ENCODE results near the gene LAMP5.

The LAMP5 gene

GRCh38 chr20:9490161-9490560, 24.2 kb upstream of the LAMP5 start:
- no peak overlapping the region for H3K27ac ChIP-seq (ENCODE audit: low read depth, low read length)
- no peak overlapping the region for H3K9ac ChIP-seq (ENCODE audit: low read length)
- no peak overlapping the region for H3K4me2 ChIP-seq (ENCODE audit: low read depth, low read length, poor library complexity, severe bottlenecking)
- TF ChIP-seq EZH2phosphoT487 (conservative IDR thresholded peaks at IDR 0.05; ENCODE audit: low read length) (no peak), CTCF (IDR thresholded peaks at IDR 0.05; ENCODE audit: insufficient read depth, low read length, poor library complexity, severe bottlenecking) (no peak)
- no peaks in the 10 kb centered on the region for H3K27me3 ChIP-seq (ENCODE audit: low read length)
- H3K36me3 ChIP-seq (ENCODE audit: low read length) = no peaks in the 10 kb centered on the region
- no peaks in the 10 kb centered on the region for H3F3A ChIP-seq (ENCODE audit: insufficient read depth)
- no peaks in the 10 kb centered on the region for H3K9me2 ChIP-seq (replicated peaks; ENCODE audit: insufficient read depth, low read length)
- no peak overlapping the region for H3K4me3 ChIP-seq (ENCODE audit: insufficient read depth, low read length, poor library complexity, severe bottlenecking)
- H3K79me2 ChIP-seq (ENCODE audit: insufficient read depth, low read length) = no peaks in the 10 kb centered on the region
- H4K20me1 ChIP-seq (ENCODE audit: low read depth, low read length) = no peaks in the 10 kb centered on the region
- no peaks in the 10 kb centered on the region for H3K9me3 ChIP-seq (ENCODE audit: insufficient read depth, low read length)
- H2AFZ ChIP-seq (ENCODE audit: low read depth, low read length, severe bottlenecking) = no peak overlapping the region

- Histone ChIP-seq H3K9me2 (replicated peaks; ENCODE audit: insufficient read depth, low read length) (no peaks in the 10 kb centered on the region), H3K4me2 (ENCODE audit: low read depth, low read length, poor library complexity, severe bottlenecking) (no peak overlapping the region), H3K27me3 (ENCODE audit: low read length) (no peaks in the 10 kb centered on the region), H3K9me3 (ENCODE audit: insufficient read depth, low read length) (no peaks in the 10 kb centered on the region), H2AFZ (ENCODE audit: low read depth, low read length, severe bottlenecking) (no peak overlapping the region), H3K27ac (ENCODE audit: low read depth, low read length) (no peak overlapping the region), H3K36me3 (ENCODE audit: low read length) (no peaks in the 10 kb centered on the region), H3K4me3 (ENCODE audit: insufficient read depth, low read length, poor library complexity, severe bottlenecking) (no peak overlapping the region), H3F3A (ENCODE audit: insufficient read depth) (no peaks in the 10 kb centered on the region), H4K20me1 (ENCODE audit: low read depth, low read length) (no peaks in the 10 kb centered on the region), H3K79me2 (ENCODE audit: insufficient read depth, low read length) (no peaks in the 10 kb centered on the region), H3K9ac (ENCODE audit: low read length) (no peak overlapping the region)
- TF ChIP-seq CTCF (IDR thresholded peaks at IDR 0.05; ENCODE audit: insufficient read depth, low read length, poor library complexity, severe bottlenecking) = no peak
- no peak for TF ChIP-seq EZH2phosphoT487 (conservative IDR thresholded peaks at IDR 0.05; ENCODE audit: low read length)
These were observed 23.8 kb upstream of the LAMP5 start for GRCh38 chr20:9490631-9491030.

- Histone ChIP-seq H4K20me1 (ENCODE audit: low read depth, low read length) (no peaks in the 10 kb centered on the region), H3K4me2 (ENCODE audit: low read depth, low read length, poor library complexity, severe bottlenecking) (no peak overlapping the region), H3K4me3 (ENCODE audit: insufficient read depth, low read length, poor library complexity, severe bottlenecking) (no peak overlapping the region), H3K79me2 (ENCODE audit: insufficient read depth, low read length) (no peaks in the 10 kb centered on the region), H3K27me3 (ENCODE audit: low read length) (no peaks in the 10 kb centered on the region), H3K9me3 (ENCODE audit: insufficient read depth, low read length) (no peaks in the 10 kb centered on the region), H2AFZ (ENCODE audit: low read depth, low read length, severe bottlenecking) (no peak overlapping the region), H3K27ac (ENCODE audit: low read depth, low read length) (no peak overlapping the region), H3K9me2 (replicated peaks; ENCODE audit: insufficient read depth, low read length) (no peaks in the 10 kb centered on the region), H3F3A (ENCODE audit: insufficient read depth) (no peaks in the 10 kb centered on the region), H3K36me3 (ENCODE audit: low read length) (no peaks in the 10 kb centered on the region), H3K9ac (ENCODE audit: low read length) (no peak overlapping the region)
- TF ChIP-seq CTCF (IDR thresholded peaks at IDR 0.05; ENCODE audit: insufficient read depth, low read length, poor library complexity, severe bottlenecking) (no peak), EZH2phosphoT487 (conservative IDR thresholded peaks at IDR 0.05; ENCODE audit: low read length) (no peak)
These were observed 23.1 kb upstream of the LAMP5 start for GRCh38 chr20:9491324-9491723.

All from SU-DHL-6 (cell line).